ENCODE results near the gene BTBD2. TPM values are rescaled to one million over a fixed set of nuclear protein-coding genes. Genes with fewer than 3 reads are reported as not detected.

BTBD2 gene
- total and polyA plus RNA-seq, 2 of the 13 experiments (the other 11 are each of a cell fraction or from before 2014, with no cell fraction given) = 28.1 to 45.3 TPM

DNA sequence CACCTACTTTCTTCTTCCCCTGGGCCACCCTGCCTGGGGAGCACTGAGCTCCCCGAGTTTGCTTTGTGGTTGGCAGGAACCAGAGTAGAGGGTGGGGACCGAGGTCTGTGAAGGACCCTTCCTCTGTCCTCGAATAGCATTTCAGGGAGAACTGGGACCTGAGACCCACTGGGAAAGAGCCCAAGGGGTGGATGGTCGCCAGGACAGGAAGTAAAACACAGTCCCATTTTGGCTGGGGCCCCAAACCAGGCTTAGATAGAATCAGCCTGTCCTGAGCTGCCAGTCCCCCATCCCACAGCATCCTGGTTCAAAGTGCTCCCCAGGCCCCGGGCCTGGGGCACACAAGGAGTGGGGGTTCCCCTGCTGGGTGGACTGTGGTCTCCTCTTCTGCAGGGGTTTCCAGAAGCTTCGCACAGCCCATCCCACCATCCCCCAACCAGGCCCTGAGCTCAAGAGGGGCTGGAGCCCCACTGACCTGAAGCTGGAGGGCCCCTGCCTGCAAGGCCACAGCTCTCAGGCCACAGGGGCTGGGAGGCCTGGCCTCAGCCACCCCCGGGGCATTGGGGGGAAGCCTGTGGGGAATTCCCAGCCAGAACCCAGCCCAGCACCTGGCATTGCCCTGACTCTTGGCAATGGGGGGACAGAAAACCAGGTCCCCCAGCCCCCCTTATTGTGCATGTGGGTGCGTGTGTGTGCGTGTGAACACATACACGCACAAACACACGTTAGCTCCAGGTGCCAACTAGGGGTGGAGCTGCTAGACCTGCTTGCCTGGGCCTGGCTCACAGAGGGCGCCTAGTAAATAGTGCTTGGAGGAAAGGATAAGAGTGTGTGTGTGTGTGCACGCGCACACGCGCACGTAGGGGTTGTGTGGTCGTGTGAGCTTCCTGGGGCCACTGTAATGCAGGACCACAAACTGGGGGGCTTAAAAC is 36.5 kb upstream of the BTBD2 start (continued):
- TF ChIP-seq, protein P1, sequence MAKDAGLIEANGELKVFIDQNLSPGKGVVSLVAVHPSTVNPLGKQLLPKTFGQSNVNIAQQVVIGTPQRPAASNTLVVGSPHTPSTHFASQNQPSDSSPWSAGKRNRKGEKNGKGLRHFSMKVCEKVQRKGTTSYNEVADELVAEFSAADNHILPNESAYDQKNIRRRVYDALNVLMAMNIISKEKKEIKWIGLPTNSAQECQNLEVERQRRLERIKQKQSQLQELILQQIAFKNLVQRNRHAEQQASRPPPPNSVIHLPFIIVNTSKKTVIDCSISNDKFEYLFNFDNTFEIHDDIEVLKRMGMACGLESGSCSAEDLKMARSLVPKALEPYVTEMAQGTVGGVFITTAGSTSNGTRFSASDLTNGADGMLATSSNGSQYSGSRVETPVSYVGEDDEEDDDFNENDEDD (CRISPR knock-in tag; IDR thresholded peaks at IDR 0.05; ENCODE audit: borderline replicate concordance) = peak; percentile 31; the same call in 1 of the 2 replicates
- TF ChIP-seq ZMYM2 (CRISPR knock-in tag; IDR thresholded peaks at IDR 0.05) (0 out of 2 replicates have a peak, but pooled peaks have one; percentile 39), TP53 (CRISPR knock-in tag; conservative IDR thresholded peaks at IDR 0.05) (no peak), TCF12 (IDR thresholded peaks at IDR 0.05) (no peak), TCF12 (CRISPR knock-in tag; IDR thresholded peaks at IDR 0.05) (no peak), REL (CRISPR knock-in tag; conservative IDR thresholded peaks at IDR 0.05) (no peak), ETV6 (CRISPR knock-in tag; conservative IDR thresholded peaks at IDR 0.05) (no peak), ZNF496 (CRISPR knock-in tag; IDR thresholded peaks at IDR 0.05; ENCODE audit: insufficient replicate concordance) (no peak), ZZZ3 (CRISPR knock-in tag; IDR thresholded peaks at IDR 0.05; ENCODE audit: borderline replicate concordance) (no peak), TBX3 (IDR thresholded peaks at IDR 0.05; ENCODE audit: borderline replicate concordance) (peak; percentile 43; the same call in 1 of the 2 replicates), RBM39 (IDR thresholded peaks at IDR 0.05; ENCODE audit: low read depth, low read length, poor library complexity, severe bottlenecking) (no peak), TEAD2 (CRISPR knock-in tag; IDR thresholded peaks at IDR 0.05) (no peak), THAP11 (CRISPR knock-in tag; IDR thresholded peaks at IDR 0.05) (no peak), BCL6 (CRISPR knock-in tag; IDR thresholded peaks at IDR 0.05) (0 out of 2 replicates have a peak, but pooled peaks have one; percentile 1), HDAC2 (CRISPR knock-in tag; IDR thresholded peaks at IDR 0.05) (peak; percentile 6; the same call in 1 of the 2 replicates), SOX5 (CRISPR knock-in tag; IDR thresholded peaks at IDR 0.05; ENCODE audit: borderline replicate concordance) (no peak; the same call in 1 of the 2 replicates), NFKBIZ (CRISPR knock-in tag; IDR thresholded peaks at IDR 0.05) (0 out of 2 replicates have a peak, but pooled peaks have one; percentile 10), ZNF772 (CRISPR knock-in tag; IDR thresholded peaks at IDR 0.05) (no peak), ZNF510 (CRISPR knock-in tag; IDR thresholded peaks at IDR 0.05; ENCODE audit: low read depth) (no peak)
- TF ChIP-seq, protein P2, sequence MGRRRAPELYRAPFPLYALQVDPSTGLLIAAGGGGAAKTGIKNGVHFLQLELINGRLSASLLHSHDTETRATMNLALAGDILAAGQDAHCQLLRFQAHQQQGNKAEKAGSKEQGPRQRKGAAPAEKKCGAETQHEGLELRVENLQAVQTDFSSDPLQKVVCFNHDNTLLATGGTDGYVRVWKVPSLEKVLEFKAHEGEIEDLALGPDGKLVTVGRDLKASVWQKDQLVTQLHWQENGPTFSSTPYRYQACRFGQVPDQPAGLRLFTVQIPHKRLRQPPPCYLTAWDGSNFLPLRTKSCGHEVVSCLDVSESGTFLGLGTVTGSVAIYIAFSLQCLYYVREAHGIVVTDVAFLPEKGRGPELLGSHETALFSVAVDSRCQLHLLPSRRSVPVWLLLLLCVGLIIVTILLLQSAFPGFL (CRISPR knock-in tag; IDR thresholded peaks at IDR 0.05) = no peak
- TF ChIP-seq, protein P3, sequence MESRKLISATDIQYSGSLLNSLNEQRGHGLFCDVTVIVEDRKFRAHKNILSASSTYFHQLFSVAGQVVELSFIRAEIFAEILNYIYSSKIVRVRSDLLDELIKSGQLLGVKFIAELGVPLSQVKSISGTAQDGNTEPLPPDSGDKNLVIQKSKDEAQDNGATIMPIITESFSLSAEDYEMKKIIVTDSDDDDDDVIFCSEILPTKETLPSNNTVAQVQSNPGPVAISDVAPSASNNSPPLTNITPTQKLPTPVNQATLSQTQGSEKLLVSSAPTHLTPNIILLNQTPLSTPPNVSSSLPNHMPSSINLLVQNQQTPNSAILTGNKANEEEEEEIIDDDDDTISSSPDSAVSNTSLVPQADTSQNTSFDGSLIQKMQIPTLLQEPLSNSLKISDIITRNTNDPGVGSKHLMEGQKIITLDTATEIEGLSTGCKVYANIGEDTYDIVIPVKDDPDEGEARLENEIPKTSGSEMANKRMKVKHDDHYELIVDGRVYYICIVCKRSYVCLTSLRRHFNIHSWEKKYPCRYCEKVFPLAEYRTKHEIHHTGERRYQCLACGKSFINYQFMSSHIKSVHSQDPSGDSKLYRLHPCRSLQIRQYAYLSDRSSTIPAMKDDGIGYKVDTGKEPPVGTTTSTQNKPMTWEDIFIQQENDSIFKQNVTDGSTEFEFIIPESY (CRISPR knock-in tag; IDR thresholded peaks at IDR 0.05) = peak; percentile 93
- TF ChIP-seq, protein P4, sequence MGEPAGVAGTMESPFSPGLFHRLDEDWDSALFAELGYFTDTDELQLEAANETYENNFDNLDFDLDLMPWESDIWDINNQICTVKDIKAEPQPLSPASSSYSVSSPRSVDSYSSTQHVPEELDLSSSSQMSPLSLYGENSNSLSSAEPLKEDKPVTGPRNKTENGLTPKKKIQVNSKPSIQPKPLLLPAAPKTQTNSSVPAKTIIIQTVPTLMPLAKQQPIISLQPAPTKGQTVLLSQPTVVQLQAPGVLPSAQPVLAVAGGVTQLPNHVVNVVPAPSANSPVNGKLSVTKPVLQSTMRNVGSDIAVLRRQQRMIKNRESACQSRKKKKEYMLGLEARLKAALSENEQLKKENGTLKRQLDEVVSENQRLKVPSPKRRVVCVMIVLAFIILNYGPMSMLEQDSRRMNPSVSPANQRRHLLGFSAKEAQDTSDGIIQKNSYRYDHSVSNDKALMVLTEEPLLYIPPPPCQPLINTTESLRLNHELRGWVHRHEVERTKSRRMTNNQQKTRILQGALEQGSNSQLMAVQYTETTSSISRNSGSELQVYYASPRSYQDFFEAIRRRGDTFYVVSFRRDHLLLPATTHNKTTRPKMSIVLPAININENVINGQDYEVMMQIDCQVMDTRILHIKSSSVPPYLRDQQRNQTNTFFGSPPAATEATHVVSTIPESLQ (CRISPR knock-in tag; conservative IDR thresholded peaks at IDR 0.05) = no peak

Measured in HepG2 (cell line).